Body of pancreas (tissue), 4 donors: Measurements from ENCODE around the gene PROZ.

Source experiments
- POLR2A ChIP-seq, 3 donors: fragments of 450-650 bp; IDR thresholded peaks; one replicate each; pipeline ENCODE4 v1.6.1; 2016; ENCODE audit warnings: antibody characterized with exemption in 3 of 3, mild to moderate bottlenecking in 2 of 3
- TF ChIP-seq, protein P1 (sequence below), 7 experiments: fragments of 450-650 bp in 4 of 7; fragments of 200-600 bp in 3 of 7; sonication (generic) in 3 of 7; IDR thresholded peaks; one replicate each; pipeline ENCODE4 v1.5.1; 2016 to 2019; ENCODE audit warnings: antibody characterized with exemption in 7 of 7

DNA sequence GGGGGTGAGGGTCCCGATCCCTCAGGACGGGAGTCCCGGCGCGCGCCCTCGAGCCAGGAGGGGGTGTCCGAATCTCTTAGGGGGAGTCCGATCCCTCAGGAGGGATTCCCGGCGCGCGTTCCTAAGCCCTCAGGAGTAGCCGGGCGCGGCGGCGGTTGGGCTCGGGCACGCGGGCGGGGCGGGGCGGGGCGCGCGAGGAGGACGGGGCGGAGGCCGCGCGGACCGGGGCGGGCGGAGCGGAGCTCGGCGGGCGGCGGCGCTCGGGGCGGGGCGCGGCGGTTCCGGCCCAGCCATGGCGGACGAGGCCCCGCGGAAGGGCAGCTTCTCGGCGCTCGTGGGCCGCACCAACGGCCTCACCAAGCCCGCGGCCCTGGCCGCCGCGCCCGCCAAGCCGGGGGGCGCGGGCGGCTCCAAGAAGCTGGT is 50.9 kb downstream of the PROZ start, which contains the start of gene CUL4A:
- TF ChIP-seq, protein P1, sequence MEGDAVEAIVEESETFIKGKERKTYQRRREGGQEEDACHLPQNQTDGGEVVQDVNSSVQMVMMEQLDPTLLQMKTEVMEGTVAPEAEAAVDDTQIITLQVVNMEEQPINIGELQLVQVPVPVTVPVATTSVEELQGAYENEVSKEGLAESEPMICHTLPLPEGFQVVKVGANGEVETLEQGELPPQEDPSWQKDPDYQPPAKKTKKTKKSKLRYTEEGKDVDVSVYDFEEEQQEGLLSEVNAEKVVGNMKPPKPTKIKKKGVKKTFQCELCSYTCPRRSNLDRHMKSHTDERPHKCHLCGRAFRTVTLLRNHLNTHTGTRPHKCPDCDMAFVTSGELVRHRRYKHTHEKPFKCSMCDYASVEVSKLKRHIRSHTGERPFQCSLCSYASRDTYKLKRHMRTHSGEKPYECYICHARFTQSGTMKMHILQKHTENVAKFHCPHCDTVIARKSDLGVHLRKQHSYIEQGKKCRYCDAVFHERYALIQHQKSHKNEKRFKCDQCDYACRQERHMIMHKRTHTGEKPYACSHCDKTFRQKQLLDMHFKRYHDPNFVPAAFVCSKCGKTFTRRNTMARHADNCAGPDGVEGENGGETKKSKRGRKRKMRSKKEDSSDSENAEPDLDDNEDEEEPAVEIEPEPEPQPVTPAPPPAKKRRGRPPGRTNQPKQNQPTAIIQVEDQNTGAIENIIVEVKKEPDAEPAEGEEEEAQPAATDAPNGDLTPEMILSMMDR (IDR thresholded peaks at IDR 0.05): no peak
- no peak for TF ChIP-seq POLR2A (IDR thresholded peaks at IDR 0.05)
